Endothelial cell of umbilical vein (primary cell): Measurements from ENCODE around the gene PYGO1.
A peak's percentile ranks its signal among the peaks of the same experiment; 100 is the strongest.

Experiments
- EZH2 ChIP-seq: IDR thresholded peaks from 2 replicates; pipeline ENCODE4 v1.6.1; 2012; ENCODE audit warnings: borderline replicate concordance, low read depth, mild to moderate bottlenecking, moderate library complexity, low read length, inconsistent platforms; ENCODE audit not compliant: severe bottlenecking
- FOS ChIP-seq: IDR thresholded peaks from 2 replicates; pipeline ENCODE4 v1.6.1; 2011; ENCODE audit warnings: mild to moderate bottlenecking, low read length, moderate library complexity, borderline replicate concordance; ENCODE audit not compliant: insufficient read depth
- GATA2 ChIP-seq: IDR thresholded peaks from 2 replicates; pipeline ENCODE4 v1.7.0; 2011; ENCODE audit warnings: low read depth, mild to moderate bottlenecking, moderate library complexity, mixed read lengths, low read length; ENCODE audit not compliant: insufficient read length, insufficient read depth
- JUN ChIP-seq: IDR thresholded peaks from 2 replicates; pipeline ENCODE4 v1.6.1; 2011; ENCODE audit warnings: borderline replicate concordance, low read depth; ENCODE audit not compliant: insufficient read length, insufficient read depth
- MYC ChIP-seq: IDR thresholded peaks from one replicate; pipeline ENCODE4 v1.6.1; 2011; ENCODE audit warnings: mild to moderate bottlenecking, low read depth, low read length
- POLR2A ChIP-seq: IDR thresholded peaks from 2 replicates; pipeline ENCODE4 v1.6.1; 2012; ENCODE audit warnings: low read depth, mild to moderate bottlenecking, control low read depth, low read length
- POLR2AphosphoS5 ChIP-seq: IDR thresholded peaks from 2 replicates; pipeline ENCODE4 v1.6.1; 2012; ENCODE audit warnings: low read depth, mild to moderate bottlenecking, control low read depth, low read length, moderate library complexity; ENCODE audit not compliant: insufficient read depth
- TF ChIP-seq, protein P1 (sequence below), 2 donors: IDR thresholded peaks; 1 replicate in 1 of 2; 2 replicates in 1 of 2; pipeline ENCODE4 v1.5.1; 2011; ENCODE audit warnings: low read length in 2 of 2, mild to moderate bottlenecking in 2 of 2, moderate library complexity in 2 of 2, control low read depth in 1 of 2, inconsistent platforms in 1 of 2, low read depth in 1 of 2; ENCODE audit not compliant: insufficient read depth in 1 of 2; ENCODE audit errors: extremely low read depth in 1 of 2
- TF ChIP-seq, protein P2 (sequence below): IDR thresholded peaks from 2 replicates; pipeline ENCODE4 v1.6.1; 2011; ENCODE audit not compliant: insufficient read depth, insufficient read length

DNA sequence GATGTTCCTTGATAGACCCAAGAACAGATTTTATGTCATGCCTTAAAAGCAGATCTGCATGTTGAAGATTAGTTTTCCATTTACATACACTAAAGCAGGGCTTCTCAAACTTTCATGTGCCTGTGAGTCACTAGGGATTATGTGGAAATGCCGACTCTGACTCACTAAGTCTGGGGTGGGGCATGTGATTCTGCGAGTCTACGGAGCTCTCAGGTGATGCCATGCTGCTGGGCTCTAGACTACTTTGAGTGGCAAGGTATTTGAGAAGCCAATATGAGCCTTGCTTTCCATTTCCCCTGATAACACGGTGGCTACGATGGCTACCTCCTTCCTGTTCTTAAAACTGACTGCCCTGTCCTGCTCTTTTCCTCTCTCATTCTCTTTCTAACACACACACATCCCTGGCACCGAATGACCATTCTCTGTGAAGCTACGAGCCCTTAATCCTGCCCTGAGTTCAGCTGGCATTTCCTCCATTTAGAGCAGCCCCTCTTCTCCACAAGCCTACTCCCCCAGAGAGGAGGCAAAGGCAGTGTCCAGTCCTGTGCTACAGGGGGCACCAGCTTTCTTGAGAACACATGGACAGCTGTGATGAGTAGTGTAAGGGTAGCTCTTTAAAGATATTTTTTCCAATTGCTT is 39.7 kb upstream of the PYGO1 start:
- TF ChIP-seq EZH2 = no peak
- TF ChIP-seq, protein P1, sequence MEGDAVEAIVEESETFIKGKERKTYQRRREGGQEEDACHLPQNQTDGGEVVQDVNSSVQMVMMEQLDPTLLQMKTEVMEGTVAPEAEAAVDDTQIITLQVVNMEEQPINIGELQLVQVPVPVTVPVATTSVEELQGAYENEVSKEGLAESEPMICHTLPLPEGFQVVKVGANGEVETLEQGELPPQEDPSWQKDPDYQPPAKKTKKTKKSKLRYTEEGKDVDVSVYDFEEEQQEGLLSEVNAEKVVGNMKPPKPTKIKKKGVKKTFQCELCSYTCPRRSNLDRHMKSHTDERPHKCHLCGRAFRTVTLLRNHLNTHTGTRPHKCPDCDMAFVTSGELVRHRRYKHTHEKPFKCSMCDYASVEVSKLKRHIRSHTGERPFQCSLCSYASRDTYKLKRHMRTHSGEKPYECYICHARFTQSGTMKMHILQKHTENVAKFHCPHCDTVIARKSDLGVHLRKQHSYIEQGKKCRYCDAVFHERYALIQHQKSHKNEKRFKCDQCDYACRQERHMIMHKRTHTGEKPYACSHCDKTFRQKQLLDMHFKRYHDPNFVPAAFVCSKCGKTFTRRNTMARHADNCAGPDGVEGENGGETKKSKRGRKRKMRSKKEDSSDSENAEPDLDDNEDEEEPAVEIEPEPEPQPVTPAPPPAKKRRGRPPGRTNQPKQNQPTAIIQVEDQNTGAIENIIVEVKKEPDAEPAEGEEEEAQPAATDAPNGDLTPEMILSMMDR (IDR thresholded peaks at IDR 0.05; ENCODE audit: extremely low read depth in 1 of 2, insufficient read depth in 1 of 2, low read depth in 1 of 2, low read length in 2 of 2) = peak in 1 of 2 donors; percentile 19
- no peak for TF ChIP-seq POLR2A
- TF ChIP-seq MYC = no peak
- TF ChIP-seq, protein P2, sequence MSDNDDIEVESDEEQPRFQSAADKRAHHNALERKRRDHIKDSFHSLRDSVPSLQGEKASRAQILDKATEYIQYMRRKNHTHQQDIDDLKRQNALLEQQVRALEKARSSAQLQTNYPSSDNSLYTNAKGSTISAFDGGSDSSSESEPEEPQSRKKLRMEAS = no peak
- TF ChIP-seq FOS = peak; percentile 57
- no peak for TF ChIP-seq POLR2AphosphoS5
- peak; percentile 56 for TF ChIP-seq JUN
- TF ChIP-seq GATA2 = no peak
